GM12878 (cell line): ENCODE measurements around the gene NINL. TPM values are rescaled to one million over a fixed set of nuclear protein-coding genes. Genes with fewer than 3 reads are reported as not detected.

Experiments
- ATAC-seq: fragments of 200-7000 bp; cut with Tn5 transposase; 3 replicates; pipeline ENCODE4 v1.9.1; 2020; ENCODE audit warnings: mild to moderate bottlenecking, moderate library complexity
- BruUV-seq: library from RNA; stranded (reverse); fragments of 400-500 nt; replicated peaks from 2 replicates; lab custom pipeline; 2021; lab: Mats Ljungman, UMichigan
- CTCF ChIA-PET: fragments of 300-600 bp; sonication (Branson Sonifier 250); formaldehyde crosslinking; extraction: SDS; loops from one replicate; lab custom pipeline; 2021; ENCODE audit warnings: inconsistent platforms; lab: Yijun Ruan, JAX
- POLR2A ChIA-PET: fragments of 350-600 bp; formaldehyde crosslinking; extraction: SDS; loops from one replicate; lab custom pipeline; 2021; ENCODE audit warnings: inconsistent platforms; lab: Charles Lee
- RAD21 ChIA-PET: fragments of 300-600 bp; sonication (Branson Sonifier 250); formaldehyde crosslinking; loops from one replicate; lab custom pipeline; 2023; ENCODE audit warnings: antibody characterized with exemption; ENCODE audit not compliant: unreplicated experiment; lab: Charles Lee
- SMC1A ChIA-PET: fragments of 300-600 bp; sonication (Branson Sonifier 250); formaldehyde crosslinking; loops from one replicate; lab custom pipeline; 2023; ENCODE audit not compliant: unreplicated experiment, uncharacterized antibody; lab: Charles Lee
- DNase-seq: peaks from one replicate; pipeline ENCODE4 v3.0.0-alpha.2; 2011; ENCODE audit warnings: low read depth, low spot score
- FAIRE-seq: peaks from 3 replicates; lab custom pipeline; 2011; peaks lifted over from hg19 to GRCh38; lab: Jason Lieb, UNC
- H2AFZ ChIP-seq: 2 replicates; pipeline ENCODE4 v1.6.0; 2011; ENCODE audit warnings: low read depth, low read length, control low read depth; ENCODE audit not compliant: control insufficient read depth
- H3K27ac ChIP-seq: 2 replicates; pipeline ENCODE4 v1.5.1; 2011; ENCODE audit warnings: control low read depth; ENCODE audit not compliant: control insufficient read depth, insufficient read depth
- H3K27me3 ChIP-seq, 2 experiments: replicated peaks in 1 of 2; 2 replicates each; pipeline versions ENCODE4 v1.6.0 to v1.6.1; 2011; ENCODE audit warnings: low read length in 1 of 2; ENCODE audit not compliant: control insufficient read depth in 2 of 2, insufficient read depth in 2 of 2
- H3K36me3 ChIP-seq, 2 experiments: 2 replicates each; pipeline ENCODE4 v1.5.1; 2011; ENCODE audit warnings: low read length in 1 of 2; ENCODE audit not compliant: control insufficient read depth in 2 of 2, insufficient read depth in 2 of 2
- H3K4me1 ChIP-seq: 2 replicates; pipeline ENCODE4 v1.6.1; 2011; ENCODE audit warnings: mild to moderate bottlenecking, low read length, moderate library complexity, mixed read lengths; ENCODE audit not compliant: control insufficient read depth, insufficient read depth
- H3K4me2 ChIP-seq: 2 replicates; pipeline ENCODE4 v1.6.0; 2011; ENCODE audit warnings: control low read depth; ENCODE audit not compliant: control insufficient read depth, insufficient read depth
- H3K4me3 ChIP-seq: fragments of 200-600 bp; sonication (generic); 2 replicates; pipeline ENCODE4 v1.5.1; 2016
- H3K79me2 ChIP-seq: 2 replicates; pipeline ENCODE4 v1.6.0; 2011; ENCODE audit warnings: low read length; ENCODE audit not compliant: control insufficient read depth, insufficient read depth
- H3K9ac ChIP-seq: 2 replicates; pipeline ENCODE4 v1.8.0; 2011; ENCODE audit warnings: low read length, control low read depth, mixed read lengths; ENCODE audit not compliant: control insufficient read depth, insufficient read depth
- H3K9me3 ChIP-seq: replicated peaks from 3 replicates; pipeline ENCODE4 v1.5.1; 2011; ENCODE audit warnings: mild to moderate bottlenecking, low read length; ENCODE audit not compliant: control insufficient read depth, insufficient read depth
- H4K20me1 ChIP-seq: 2 replicates; pipeline ENCODE4 v1.6.0; 2011; ENCODE audit not compliant: control insufficient read depth, insufficient read depth
- ATF2 ChIP-seq: IDR thresholded peaks from 2 replicates; pipeline ENCODE4 v1.6.1; 2012; ENCODE audit warnings: low read length, inconsistent platforms
- ATF7 ChIP-seq: fragments of 450-650 bp; IDR thresholded peaks from 2 replicates; pipeline ENCODE4 v1.6.1; 2016; ENCODE audit warnings: low read depth, mild to moderate bottlenecking
- BMI1 ChIP-seq: fragments of 450-650 bp; IDR thresholded peaks from 2 replicates; pipeline ENCODE4 v1.6.1; 2016; ENCODE audit warnings: mild to moderate bottlenecking, moderate library complexity, borderline replicate concordance
- BRCA1 ChIP-seq: IDR thresholded peaks from 2 replicates; pipeline ENCODE4 v1.6.1; 2011; ENCODE audit warnings: low read depth, low read length, improper control_type of control experiment
- CEBPZ ChIP-seq: fragments of 150-350 bp; IDR thresholded peaks from 2 replicates; pipeline ENCODE4 v1.6.1; 2016; ENCODE audit warnings: low read depth, low read length
- EED ChIP-seq: sonication (generic); IDR thresholded peaks from 2 replicates; pipeline ENCODE4 v1.6.1; 2016; ENCODE audit warnings: antibody characterized with exemption, low read depth
- ELK1 ChIP-seq: IDR thresholded peaks from 2 replicates; pipeline ENCODE4 v1.6.1; 2012; ENCODE audit warnings: low read depth, low read length, improper control_type of control experiment
- ETV6 ChIP-seq, 2 experiments: fragments of 450-650 bp in 1 of 2; IDR thresholded peaks in 1 of 2; conservative IDR thresholded peaks in 1 of 2; 2 replicates each; pipeline ENCODE4 v1.6.1; 2014; ENCODE audit warnings: antibody characterized with exemption in 1 of 2, borderline replicate concordance in 1 of 2, low read depth in 1 of 2, mild to moderate bottlenecking in 1 of 2, moderate library complexity in 1 of 2
- KDM1A ChIP-seq: fragments of 200-600 bp; sonication (generic); IDR thresholded peaks from 2 replicates; pipeline ENCODE4 v1.6.1; 2016; ENCODE audit warnings: borderline replicate concordance
- MTA3 ChIP-seq: IDR thresholded peaks from 2 replicates; pipeline ENCODE4 v1.6.1; 2012; ENCODE audit warnings: low read length, inconsistent platforms, borderline replicate concordance
- SKIL ChIP-seq: fragments of 450-650 bp; IDR thresholded peaks from 2 replicates; pipeline ENCODE4 v1.6.1; 2017; ENCODE audit warnings: mild to moderate bottlenecking, low read depth, inconsistent platforms; ENCODE audit not compliant: poor library complexity, severe bottlenecking
- SMC3 ChIP-seq: IDR thresholded peaks from 2 replicates; pipeline ENCODE4 v1.6.1; 2011; ENCODE audit warnings: low read length, improper control_type of control experiment, borderline replicate concordance
- SRF ChIP-seq, 2 experiments: IDR thresholded peaks; 2 replicates each; pipeline ENCODE4 v1.6.1; 2011; ENCODE audit warnings: low read depth in 2 of 2, low read length in 2 of 2, mild to moderate bottlenecking in 1 of 2, moderate library complexity in 1 of 2
- SUPT20H ChIP-seq: IDR thresholded peaks from 2 replicates; pipeline ENCODE4 v1.6.1; 2011; ENCODE audit warnings: low read depth, mild to moderate bottlenecking, low read length, moderate library complexity, borderline replicate concordance; ENCODE audit not compliant: control insufficient read depth
- ZNF384 ChIP-seq: IDR thresholded peaks from 2 replicates; pipeline ENCODE4 v1.6.1; 2012; ENCODE audit warnings: low read depth, mild to moderate bottlenecking, low read length, improper control_type of control experiment, borderline replicate concordance
- WGBS: methylation state at CpG from one replicate; pipeline ENCODE4 v1.1.6; 2016; ENCODE audit warnings: low lambda C conversion rate; ENCODE audit not compliant: insufficient replicate concordance, insufficient coverage; ENCODE audit errors: missing lambda C conversion rate; 5-methylcytosine and 5-hydroxymethylcytosine counted together
- in situ Hi-C: fragments of 300-500 bp; cut with MboI; formaldehyde crosslinking; loops from 9 replicates; pipeline ENCODE4 v1.14.3; 2018; ENCODE audit warnings: mixed read lengths
- intact Hi-C: fragments of 100-400 bp; cut with micrococcal nuclease; formaldehyde crosslinking; loops from one replicate; pipeline ENCODE4 v1.14.2; 2022; ENCODE audit not compliant: unreplicated experiment
- polyA plus RNA-seq, 11 experiments: library from polyadenylated mRNA; depleted of rRNA in 4 of 11; unstranded in 6 of 11; stranded (reverse) in 5 of 11; fragments of >200 nt; fragmentation: Nextera tagmentation in 4 of 11; fragmentation: Illumina TruSeq in 1 of 11; extraction: Ambion mirVana in 4 of 11; extraction: Trizol in 1 of 11; gene quantifications; 1 replicate in 1 of 11; 2 replicates in 10 of 11; pipeline versions ENCODE4 v1.2.1 to v1.2.3, GENCODE V29; 2011 to 2016; ENCODE audit warnings: inconsistent platforms in 2 of 11, missing spikeins in 2 of 11, low read depth in 1 of 11
- total RNA-seq, 4 experiments: library from RNA; depleted of rRNA in 3 of 4; stranded (reverse); fragments of >200 nt in 3 of 4; fragmentation: Illumina TruSeq in 1 of 4; extraction: Trizol in 1 of 4; gene quantifications; 2 replicates each; pipeline versions ENCODE4 v1.2.1 to v1.2.3, GENCODE V29; 2013 to 2021

NINL gene
- total and polyA plus RNA-seq, 10 of the 15 experiments (the other 5 are each of a cell fraction or from before 2014, with no cell fraction given), result 0.04 to 0.77 (median 0.23) TPM; not detected in 1

GRCh38 chr20:25570148-25570530, 15.2 kb downstream of the NINL start:
- no peaks in the 10 kb centered on the region for H3K9me3 ChIP-seq
- no peak overlapping the region for H2AFZ ChIP-seq
- no peaks in the 10 kb centered on the region for H3K4me1 ChIP-seq
- CTCF ChIA-PET, result interaction anchor here (0.6 kb wide), 1 partner anchor 232 kb away, joined by 4 read pairs; no protein-coding TSS in a partner anchor
- H3K4me2 ChIP-seq, result no peak overlapping the region
- ATAC-seq (no peak), FAIRE-seq (no peak)
- H4K20me1 ChIP-seq, result no peaks in the 10 kb centered on the region
- H3K27ac ChIP-seq, result no peak overlapping the region
- in situ Hi-C loops, result no loop called here
- no TSS peak for BruUV-seq
- no peaks in the 10 kb centered on the region for H3K36me3 ChIP-seq
- H3K4me3 ChIP-seq, result no peak overlapping the region
- RAD21 ChIA-PET, result no interaction called here
- 40% methylated on average over 7 of the region's 7 CpGs for WGBS
- SMC1A ChIA-PET, result no interaction called here
- TF ChIP-seq SKIL, result no peak
- no peak for TF ChIP-seq ATF2
- no peak for TF ChIP-seq ATF7
- no peak for TF ChIP-seq EED
- TF ChIP-seq SMC3, result no peak
- no peak for TF ChIP-seq KDM1A
- no peak for TF ChIP-seq CEBPZ
- no peak for TF ChIP-seq SUPT20H
- TF ChIP-seq SRF (IDR thresholded peaks at IDR 0.05; ENCODE audit: low read depth in 2 of 2, low read length in 2 of 2), result no peak
- TF ChIP-seq ELK1, result no peak
- no peak for TF ChIP-seq BRCA1
- no peak for TF ChIP-seq ETV6 (conservative IDR thresholded peaks at IDR 0.05 in 1 of 2, IDR thresholded peaks at IDR 0.05 in 1 of 2; ENCODE audit: borderline replicate concordance in 1 of 2, low read depth in 1 of 2)
- no peak for TF ChIP-seq MTA3
- no peak for TF ChIP-seq ZNF384
- no peak for TF ChIP-seq BMI1
- TF ChIP-seq, all 136 proteins: peak for 0
- intact Hi-C loops, result no loop called here
- POLR2A ChIA-PET, result no interaction called here
- no peaks in the 10 kb centered on the region for H3K79me2 ChIP-seq
- no peak overlapping the region for H3K9ac ChIP-seq
- DNase-seq, result no peak
- H3K27me3 ChIP-seq, result no peaks in the 10 kb centered on the region
